ENCODE measurements around the gene WHRN.

DNA sequence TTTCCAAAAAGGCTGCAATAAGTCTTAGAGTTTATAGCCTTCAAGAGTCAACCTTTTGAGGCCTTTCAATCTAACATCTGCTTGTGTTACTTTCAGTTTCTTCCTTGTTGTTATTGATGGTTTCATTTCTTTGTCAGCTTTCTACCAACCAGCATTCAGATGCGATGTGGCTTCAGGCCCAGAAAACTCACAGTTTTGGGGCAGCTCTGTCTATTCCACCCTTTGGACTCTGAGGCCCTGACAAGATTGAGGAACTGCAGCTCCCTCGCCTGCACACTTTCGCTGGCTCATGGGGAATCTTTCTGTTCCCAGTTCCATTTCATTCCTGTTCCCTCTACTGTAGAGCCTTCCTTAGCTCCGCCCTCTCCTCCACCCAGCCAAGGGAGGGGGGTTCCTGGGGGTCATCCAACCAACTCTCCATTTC lies 13.3 kb upstream of the WHRN start:
- TF ChIP-seq, protein P1, sequence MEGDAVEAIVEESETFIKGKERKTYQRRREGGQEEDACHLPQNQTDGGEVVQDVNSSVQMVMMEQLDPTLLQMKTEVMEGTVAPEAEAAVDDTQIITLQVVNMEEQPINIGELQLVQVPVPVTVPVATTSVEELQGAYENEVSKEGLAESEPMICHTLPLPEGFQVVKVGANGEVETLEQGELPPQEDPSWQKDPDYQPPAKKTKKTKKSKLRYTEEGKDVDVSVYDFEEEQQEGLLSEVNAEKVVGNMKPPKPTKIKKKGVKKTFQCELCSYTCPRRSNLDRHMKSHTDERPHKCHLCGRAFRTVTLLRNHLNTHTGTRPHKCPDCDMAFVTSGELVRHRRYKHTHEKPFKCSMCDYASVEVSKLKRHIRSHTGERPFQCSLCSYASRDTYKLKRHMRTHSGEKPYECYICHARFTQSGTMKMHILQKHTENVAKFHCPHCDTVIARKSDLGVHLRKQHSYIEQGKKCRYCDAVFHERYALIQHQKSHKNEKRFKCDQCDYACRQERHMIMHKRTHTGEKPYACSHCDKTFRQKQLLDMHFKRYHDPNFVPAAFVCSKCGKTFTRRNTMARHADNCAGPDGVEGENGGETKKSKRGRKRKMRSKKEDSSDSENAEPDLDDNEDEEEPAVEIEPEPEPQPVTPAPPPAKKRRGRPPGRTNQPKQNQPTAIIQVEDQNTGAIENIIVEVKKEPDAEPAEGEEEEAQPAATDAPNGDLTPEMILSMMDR (conservative IDR thresholded peaks at IDR 0.05; ENCODE audit: low read length) = no peak
- no peak for TF ChIP-seq EZH2phosphoT487 (IDR thresholded peaks at IDR 0.05; ENCODE audit: borderline replicate concordance, low read depth, low read length)

Measured in OCI-LY7 (cell line).